ENCODE data around the gene UGT1A4.

The UGT1A4 gene

DNA sequence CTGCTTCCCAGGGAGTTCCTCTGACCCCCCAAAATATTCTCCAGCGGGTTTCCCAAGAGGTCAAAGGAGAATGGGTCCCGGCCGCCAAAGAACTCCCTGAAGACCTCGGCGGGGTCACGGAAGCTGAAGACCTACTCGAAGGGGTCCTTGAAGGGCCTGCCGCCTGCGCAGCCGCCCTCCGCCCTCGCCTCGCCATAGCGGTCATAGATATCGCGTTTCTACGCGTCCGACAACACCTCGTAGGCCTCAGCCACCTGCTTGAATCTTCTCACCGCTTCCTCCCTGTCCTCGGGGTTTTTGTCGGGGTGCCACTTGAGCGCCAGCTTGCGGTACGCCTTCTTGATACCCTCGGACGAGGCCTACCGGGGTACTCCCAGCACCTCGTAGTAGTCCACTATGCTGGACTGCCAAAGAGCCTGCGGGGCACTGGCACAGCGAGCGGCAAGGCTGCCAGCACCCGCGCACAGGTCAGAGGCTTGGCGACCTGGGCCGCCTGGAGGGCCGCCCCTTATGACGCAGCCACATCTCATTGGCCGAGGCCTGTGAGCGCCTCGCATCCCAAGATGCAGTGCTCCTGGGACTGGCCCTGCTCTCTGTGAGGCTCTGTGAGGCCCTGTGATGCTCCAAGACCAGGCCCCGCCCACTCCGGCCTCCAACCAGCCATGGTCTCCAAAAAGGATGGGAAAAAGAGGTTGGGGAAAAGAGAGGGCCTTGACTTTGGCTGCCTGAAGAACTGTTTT is 36.5 kb downstream of the UGT1A4 start:
- Mint-ChIP-seq H3K4me3 (no peak overlapping the region), H3K27ac (no peak overlapping the region), H3K4me1 (ENCODE audit: low read depth) (no peaks in the 10 kb centered on the region), H3K36me3 (ENCODE audit: low read depth) (no peaks in the 10 kb centered on the region), H3K27me3 (peaks cover 6% of the 10 kb centered on the region), H3K9me3 (peaks cover 7% of the 10 kb centered on the region)

DNA sequence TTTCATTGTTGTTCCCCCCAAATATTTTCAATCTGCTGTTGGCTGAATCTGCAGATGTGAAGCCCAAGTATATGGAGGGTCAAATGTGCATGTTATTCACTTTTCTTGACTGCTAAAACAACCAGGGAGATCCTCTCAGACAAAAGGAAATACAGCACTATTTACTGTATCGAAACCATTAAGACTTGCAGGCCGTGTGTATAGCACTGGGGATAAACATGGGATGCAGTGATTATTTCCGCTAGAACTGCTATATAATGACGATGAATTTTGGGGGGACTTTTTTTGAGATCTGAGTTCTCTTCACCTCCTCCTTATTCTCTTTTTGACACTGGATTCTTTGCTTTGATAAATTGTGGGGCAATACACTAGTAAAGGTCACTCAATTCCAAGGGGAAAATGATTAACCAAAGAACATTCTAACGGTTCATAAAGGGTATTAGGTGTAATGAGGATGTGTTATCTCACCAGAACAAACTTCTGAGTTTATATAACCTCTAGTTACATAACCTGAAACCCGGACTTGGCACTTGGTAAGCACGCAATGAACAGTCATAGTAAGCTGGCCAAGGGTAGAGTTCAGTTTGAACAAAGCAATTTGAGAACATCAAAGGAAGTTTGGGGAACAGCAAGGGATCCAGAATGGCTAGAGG is 38.0 kb downstream of the UGT1A4 start:
- Mint-ChIP-seq H3K27ac (no peak overlapping the region), H3K4me3 (no peak overlapping the region), H3K27me3 (peaks cover 6% of the 10 kb centered on the region), H3K9me3 (peaks cover 2% of the 10 kb centered on the region), H3K4me1 (ENCODE audit: low read depth) (no peaks in the 10 kb centered on the region), H3K36me3 (ENCODE audit: low read depth) (no peaks in the 10 kb centered on the region)

DNA sequence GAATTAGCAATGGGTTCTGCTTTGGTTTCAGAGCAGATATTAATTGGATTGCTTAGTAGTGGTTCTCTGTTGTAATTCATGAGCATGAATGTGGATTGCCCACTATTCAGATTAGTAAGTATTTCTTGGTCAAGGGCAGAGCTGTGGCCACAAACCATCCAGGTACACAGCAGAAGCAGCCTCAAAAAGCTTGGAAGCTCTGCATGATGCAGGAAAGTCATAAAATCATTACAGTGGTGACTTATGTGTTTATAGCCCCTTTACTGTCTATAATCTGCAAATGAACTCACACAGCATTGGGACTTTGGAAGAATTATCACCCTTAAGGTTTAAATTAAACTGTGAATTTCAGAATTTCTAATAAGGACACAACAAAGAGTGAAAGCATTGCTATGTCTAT is 39.6 kb downstream of the UGT1A4 start:
- no peaks in the 10 kb centered on the region for H3K4me1 Mint-ChIP-seq (ENCODE audit: low read depth)
- H3K36me3 Mint-ChIP-seq (ENCODE audit: low read depth), result no peaks in the 10 kb centered on the region
- H3K4me3 Mint-ChIP-seq, result no peak overlapping the region
- H3K27ac Mint-ChIP-seq, result no peak overlapping the region
- H3K9me3 Mint-ChIP-seq, result no peaks in the 10 kb centered on the region
- H3K27me3 Mint-ChIP-seq, result peaks cover 4% of the 10 kb centered on the region

GRCh38 chr2:233758849-233759248 is 40.3 kb downstream of the UGT1A4 start:
- H3K27ac Mint-ChIP-seq, result no peak overlapping the region
- H3K9me3 Mint-ChIP-seq, result no peaks in the 10 kb centered on the region
- no peaks in the 10 kb centered on the region for H3K4me1 Mint-ChIP-seq (ENCODE audit: low read depth)
- H3K27me3 Mint-ChIP-seq, result peaks cover 11% of the 10 kb centered on the region
- H3K36me3 Mint-ChIP-seq (ENCODE audit: low read depth), result no peaks in the 10 kb centered on the region
- no peak overlapping the region for H3K4me3 Mint-ChIP-seq

DNA sequence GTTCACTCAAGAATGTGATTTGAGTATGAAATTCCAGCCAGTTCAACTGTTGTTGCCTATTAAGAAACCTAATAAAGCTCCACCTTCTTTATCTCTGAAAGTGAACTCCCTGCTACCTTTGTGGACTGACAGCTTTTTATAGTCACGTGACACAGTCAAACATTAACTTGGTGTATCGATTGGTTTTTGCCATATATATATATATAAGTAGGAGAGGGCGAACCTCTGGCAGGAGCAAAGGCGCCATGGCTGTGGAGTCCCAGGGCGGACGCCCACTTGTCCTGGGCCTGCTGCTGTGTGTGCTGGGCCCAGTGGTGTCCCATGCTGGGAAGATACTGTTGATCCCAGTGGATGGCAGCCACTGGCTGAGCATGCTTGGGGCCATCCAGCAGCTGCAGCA is 41.5 kb downstream of the UGT1A4 start, which contains the start of gene UGT1A1:
Gene UGT1A1 (plus strand): TSS at position 228 of the 400 bp plus-strand sequence. CDS start 18 bp downstream, at position 246.
- no peaks in the 10 kb centered on the region for H3K36me3 Mint-ChIP-seq (ENCODE audit: low read depth)
- H3K27ac Mint-ChIP-seq, result no peak within 1 kb of the TSS
- H3K9me3 Mint-ChIP-seq, result no peaks in the 10 kb centered on the region
- H3K27me3 Mint-ChIP-seq, result peaks cover 20% of the 10 kb centered on the region
- H3K4me1 Mint-ChIP-seq (ENCODE audit: low read depth), result no peaks in the 10 kb centered on the region
- no peak within 1 kb of the TSS for H3K4me3 Mint-ChIP-seq

- H3K27me3 Mint-ChIP-seq, result peaks cover 23% of the 10 kb centered on the region
- no peak overlapping the region for H3K4me3 Mint-ChIP-seq
- no peak overlapping the region for H3K27ac Mint-ChIP-seq
- no peaks in the 10 kb centered on the region for H3K4me1 Mint-ChIP-seq (ENCODE audit: low read depth)
- H3K9me3 Mint-ChIP-seq, result no peaks in the 10 kb centered on the region
- H3K36me3 Mint-ChIP-seq (ENCODE audit: low read depth), result no peaks in the 10 kb centered on the region
These were observed 42.7 kb downstream of the UGT1A4 start for GRCh38 chr2:233761040-233761769.

- Mint-ChIP-seq H3K27ac (no peak overlapping the region), H3K9me3 (no peaks in the 10 kb centered on the region), H3K4me3 (no peak overlapping the region), H3K27me3 (peaks cover 34% of the 10 kb centered on the region), H3K4me1 (ENCODE audit: low read depth) (no peaks in the 10 kb centered on the region), H3K36me3 (ENCODE audit: low read depth) (no peaks in the 10 kb centered on the region)
These were observed 45.7 kb downstream of the UGT1A4 start for GRCh38 chr2:233764264-233764663.

DNA sequence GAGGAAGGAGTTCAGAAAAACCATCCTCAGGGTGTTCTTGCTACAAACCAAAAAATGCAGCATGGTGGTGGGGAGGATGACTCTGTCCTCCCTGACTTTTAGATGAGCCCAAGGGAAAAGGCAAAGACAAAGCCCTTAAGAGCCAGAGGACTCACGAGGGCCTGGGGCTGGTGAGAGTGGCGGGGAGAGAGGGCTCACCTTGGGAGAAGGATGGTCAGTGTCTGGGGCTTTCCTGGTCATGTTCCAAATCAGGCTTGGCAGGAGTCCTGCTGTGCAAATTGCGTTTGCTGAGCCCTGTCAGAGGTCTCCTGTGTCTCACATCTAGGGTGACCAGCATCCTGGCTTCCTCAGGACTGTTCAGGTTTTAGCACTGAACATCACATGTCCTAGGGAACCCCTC is 46.2 kb downstream of the UGT1A4 start:
- no peak overlapping the region for H3K4me3 Mint-ChIP-seq
- H3K4me1 Mint-ChIP-seq (ENCODE audit: low read depth), result no peaks in the 10 kb centered on the region
- H3K27me3 Mint-ChIP-seq, result peaks cover 36% of the 10 kb centered on the region
- H3K27ac Mint-ChIP-seq, result no peak overlapping the region
- no peaks in the 10 kb centered on the region for H3K36me3 Mint-ChIP-seq (ENCODE audit: low read depth)
- H3K9me3 Mint-ChIP-seq, result no peaks in the 10 kb centered on the region

- no peaks in the 10 kb centered on the region for H3K9me3 Mint-ChIP-seq
These were observed 47.9 kb downstream of the UGT1A4 start for GRCh38 chr2:233766416-233766815.

GRCh38 chr2:233768076-233768475 is 49.5 kb downstream of the UGT1A4 start:
- Mint-ChIP-seq H3K27me3 (peaks cover 32% of the 10 kb centered on the region), H3K9me3 (no peaks in the 10 kb centered on the region), H3K27ac (no peak overlapping the region), H3K4me1 (ENCODE audit: low read depth) (no peaks in the 10 kb centered on the region), H3K4me3 (no peak overlapping the region), H3K36me3 (ENCODE audit: low read depth) (no peaks in the 10 kb centered on the region)

More at GRCh38 chr2:233766416-233766815, 47.9 kb downstream of the UGT1A4 start:
- Mint-ChIP-seq H3K36me3 (ENCODE audit: low read depth) (no peaks in the 10 kb centered on the region), H3K4me3 (no peak overlapping the region), H3K27ac (no peak overlapping the region), H3K27me3 (peaks cover 36% of the 10 kb centered on the region), H3K4me1 (ENCODE audit: low read depth) (no peaks in the 10 kb centered on the region)

GRCh38 chr2:233769260-233769659 is 50.7 kb downstream of the UGT1A4 start:
- Mint-ChIP-seq H3K9me3 (no peaks in the 10 kb centered on the region), H3K27ac (no peak overlapping the region), H3K36me3 (ENCODE audit: low read depth) (no peaks in the 10 kb centered on the region), H3K27me3 (peaks cover 20% of the 10 kb centered on the region), H3K4me3 (no peak overlapping the region), H3K4me1 (ENCODE audit: low read depth) (no peaks in the 10 kb centered on the region)

DNA sequence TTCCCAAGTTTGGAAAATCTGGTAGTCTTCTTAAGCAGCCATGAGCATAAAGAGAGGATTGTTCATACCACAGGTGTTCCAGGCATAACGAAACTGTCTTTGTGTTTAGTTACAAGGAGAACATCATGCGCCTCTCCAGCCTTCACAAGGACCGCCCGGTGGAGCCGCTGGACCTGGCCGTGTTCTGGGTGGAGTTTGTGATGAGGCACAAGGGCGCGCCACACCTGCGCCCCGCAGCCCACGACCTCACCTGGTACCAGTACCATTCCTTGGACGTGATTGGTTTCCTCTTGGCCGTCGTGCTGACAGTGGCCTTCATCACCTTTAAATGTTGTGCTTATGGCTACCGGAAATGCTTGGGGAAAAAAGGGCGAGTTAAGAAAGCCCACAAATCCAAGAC is 53.6 kb downstream of the UGT1A4 start:
- Mint-ChIP-seq H3K9me3 (peaks cover 11% of the 10 kb centered on the region), H3K4me1 (ENCODE audit: low read depth) (no peaks in the 10 kb centered on the region), H3K4me3 (no peak overlapping the region), H3K27ac (no peak overlapping the region), H3K27me3 (peaks cover 18% of the 10 kb centered on the region), H3K36me3 (ENCODE audit: low read depth) (no peaks in the 10 kb centered on the region)

GRCh38 chr2:233772583-233772982 is 54.0 kb downstream of the UGT1A4 start:
- no peaks in the 10 kb centered on the region for H3K36me3 Mint-ChIP-seq (ENCODE audit: low read depth)
- no peaks in the 10 kb centered on the region for H3K4me1 Mint-ChIP-seq (ENCODE audit: low read depth)
- H3K27ac Mint-ChIP-seq, result no peak overlapping the region
- peaks cover 11% of the 10 kb centered on the region for H3K9me3 Mint-ChIP-seq
- H3K4me3 Mint-ChIP-seq, result no peak overlapping the region
- H3K27me3 Mint-ChIP-seq, result peaks cover 14% of the 10 kb centered on the region

GRCh38 chr2:233773854-233774253 is 55.3 kb downstream of the UGT1A4 start:
- Mint-ChIP-seq H3K4me1 (ENCODE audit: low read depth) (no peaks in the 10 kb centered on the region), H3K36me3 (ENCODE audit: low read depth) (no peaks in the 10 kb centered on the region), H3K9me3 (peaks cover 15% of the 10 kb centered on the region), H3K27me3 (peaks cover 17% of the 10 kb centered on the region), H3K4me3 (no peak overlapping the region), H3K27ac (no peak overlapping the region)

- H3K4me3 Mint-ChIP-seq, result no peak overlapping the region
- peaks cover 15% of the 10 kb centered on the region for H3K9me3 Mint-ChIP-seq
- H3K4me1 Mint-ChIP-seq (ENCODE audit: low read depth), result no peaks in the 10 kb centered on the region
- no peak overlapping the region for H3K27ac Mint-ChIP-seq
- peaks cover 21% of the 10 kb centered on the region for H3K27me3 Mint-ChIP-seq
- no peaks in the 10 kb centered on the region for H3K36me3 Mint-ChIP-seq (ENCODE audit: low read depth)
These were observed 56.9 kb downstream of the UGT1A4 start for GRCh38 chr2:233775414-233775813.
